Measurements from ENCODE around the gene CFAP141. TPM values are rescaled to one million over a fixed set of nuclear protein-coding genes. Genes with fewer than 3 reads are reported as not detected.
A peak's percentile ranks its signal among the peaks of the same experiment; 100 is the strongest.

The CFAP141 gene
- total and polyA plus RNA-seq, 4 experiments from 2014 or later = not detected

DNA sequence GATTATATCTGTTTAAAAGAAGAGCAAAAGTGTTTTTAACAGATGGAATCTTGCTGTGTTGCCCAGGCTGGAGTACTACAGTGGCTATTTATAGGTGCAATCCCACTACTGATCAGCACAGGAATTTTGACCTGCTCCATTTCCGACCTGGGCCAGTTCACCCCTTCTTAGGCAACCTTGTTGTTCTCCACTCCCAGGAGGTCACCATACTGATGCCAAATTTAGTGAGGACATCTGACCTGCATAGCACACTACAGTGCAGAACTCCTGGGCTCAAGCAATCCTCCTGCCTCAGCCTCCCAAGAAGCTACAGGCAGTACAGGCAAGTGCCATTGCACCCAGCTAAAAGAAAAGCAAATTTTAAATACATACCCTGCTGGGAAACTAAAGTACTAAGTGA lies 39.9 kb downstream of the CFAP141 start:
- intact Hi-C loops (cut with micrococcal nuclease) = no loop called here
- H3K27ac Mint-ChIP-seq = peak overlapping the region in 2 of 7 donors; percentile 22 to 37
- no peak overlapping the region for H3K4me3 Mint-ChIP-seq
- peaks cover 73 to 91% of the 10 kb centered on the region in 2 donors for H3K36me3 Mint-ChIP-seq
- no peaks in the 10 kb centered on the region for H3K27me3 Mint-ChIP-seq
- ChIA-PET CTCF (ENCODE audit: partially characterized antibody) (interaction anchor here (0.7 to 1.0 kb wide), 3 partner anchors 49 to 560 kb away, joined by 3 read pairs; no protein-coding TSS in a partner anchor), POLR2A (ENCODE audit: partially characterized antibody) (interaction anchor here (0.6 to 1.9 kb wide), 2 partner anchors 8 to 103 kb away, joined by 4 to 5 read pairs; no protein-coding TSS in a partner anchor)
- Histone ChIP-seq H3K27me3 (ENCODE audit: insufficient read depth, low read length) (no peaks in the 10 kb centered on the region), H3K27ac (ENCODE audit: low read depth, low read length) (no peak overlapping the region), H3K4me3 (ENCODE audit: low read length in 2 of 2) (no peak overlapping the region), H3K9me3 (ENCODE audit: control insufficient read depth in 1 of 2, low read length in 2 of 2) (no peaks in the 10 kb centered on the region), H3K4me1 (ENCODE audit: insufficient read depth, low read length) (peaks cover 6% of the 10 kb centered on the region), H3K36me3 (ENCODE audit: insufficient read depth, low read length) (peaks cover 82% of the 10 kb centered on the region)
- no peaks in the 10 kb centered on the region for H3K9me3 Mint-ChIP-seq
- DNase-seq = no peak
- peaks cover 5 to 33% (median 22%) of the 10 kb centered on the region in 4 donors for H3K4me1 Mint-ChIP-seq

DNA sequence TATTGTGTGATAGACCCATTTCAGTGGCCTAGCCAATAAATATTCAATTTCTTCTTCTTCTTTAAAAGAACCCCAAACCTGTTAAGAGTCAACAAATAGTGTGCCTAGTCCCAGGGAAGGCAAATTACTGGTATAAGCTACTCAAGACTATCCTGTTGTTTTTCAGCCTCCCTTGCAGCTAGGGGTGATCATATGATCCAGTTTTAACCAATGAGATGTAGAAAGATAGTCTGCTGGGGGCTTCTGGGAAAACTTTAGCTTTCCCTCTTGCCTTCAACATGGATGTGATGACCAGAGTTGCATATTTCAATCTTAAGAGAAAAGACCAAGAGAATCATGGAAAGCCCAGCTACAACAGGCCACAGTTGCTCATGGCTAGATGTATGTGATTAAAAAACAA lies 46.6 kb downstream of the CFAP141 start:
- intact Hi-C loops (cut with micrococcal nuclease) = no loop called here
- ChIA-PET POLR2A (ENCODE audit: partially characterized antibody) (interaction anchor here (1.0 to 6.0 kb wide), 6 partner anchors 11 to 189 kb away, joined by 3 to 71 read pairs (median 6); a partner anchor contains a TSS), CTCF (ENCODE audit: partially characterized antibody) (interaction anchor here (1.0 to 1.1 kb wide), 2 partner anchors 41 to 163 kb away, joined by 3 to 4 read pairs; no protein-coding TSS in a partner anchor)
- no peak for DNase-seq
- Mint-ChIP-seq H3K27ac (peak overlapping the region; percentile 42 to 96 (median 94)), H3K27me3 (no peaks in the 10 kb centered on the region), H3K9me3 (peaks cover 0 to 9% (median 1%) of the 10 kb centered on the region in 8 donors), H3K36me3 (peaks cover 74 to 89% of the 10 kb centered on the region in 2 donors), H3K4me1 (peaks cover 43 to 68% (median 55%) of the 10 kb centered on the region in 4 donors), H3K4me3 (peak overlapping the region in 2 of 8 donors; percentile 84 to 88)
- Histone ChIP-seq H3K4me3 (ENCODE audit: low read length in 2 of 2) (no peak overlapping the region), H3K36me3 (ENCODE audit: insufficient read depth, low read length) (peaks cover 60% of the 10 kb centered on the region), H3K27me3 (ENCODE audit: insufficient read depth, low read length) (no peaks in the 10 kb centered on the region), H3K27ac (ENCODE audit: low read depth, low read length) (peak overlapping the region; percentile 47), H3K4me1 (ENCODE audit: insufficient read depth, low read length) (peaks cover 61% of the 10 kb centered on the region), H3K9me3 (ENCODE audit: control insufficient read depth in 1 of 2, low read length in 2 of 2) (no peaks in the 10 kb centered on the region)

DNA sequence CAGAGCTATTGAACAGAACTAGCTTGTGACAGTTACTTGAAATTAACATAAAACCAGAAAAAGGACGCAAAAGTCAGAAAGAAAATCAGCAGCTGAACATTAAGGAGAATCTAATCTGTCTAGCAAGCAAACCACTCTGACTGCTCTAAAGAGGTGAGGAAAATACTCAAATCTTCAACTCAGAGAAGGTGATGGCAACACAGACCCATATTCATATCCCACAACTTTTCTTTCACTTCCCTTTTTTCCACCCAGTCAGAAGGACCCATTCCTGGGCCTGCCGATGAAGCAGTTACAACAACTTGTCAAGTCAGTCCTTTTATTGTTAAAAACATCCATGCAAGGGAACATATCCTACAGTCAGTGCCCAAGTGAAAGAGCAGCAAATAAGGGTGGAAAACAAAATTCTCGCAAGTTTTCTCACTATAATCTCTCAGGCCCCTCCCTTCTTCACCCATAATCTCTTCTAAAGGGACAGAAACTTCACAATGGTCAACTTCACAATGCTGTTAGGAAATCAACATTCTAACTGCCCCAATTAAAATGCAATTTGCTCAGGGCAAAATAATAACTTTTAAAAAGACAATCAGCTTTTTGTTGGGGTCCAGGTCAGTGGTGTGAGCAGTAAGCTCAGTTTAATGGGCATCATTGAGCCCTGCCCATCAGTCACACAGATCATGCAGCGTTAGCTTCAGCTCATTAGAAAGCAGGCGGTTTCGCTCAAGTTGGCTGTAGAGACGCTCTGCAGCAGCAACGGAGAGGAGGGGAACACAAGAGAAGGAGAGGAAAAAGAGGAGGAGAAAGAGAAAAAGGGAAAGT lies 47.6 kb downstream of the CFAP141 start:
- no peaks in the 10 kb centered on the region for H3K9me3 ChIP-seq (ENCODE audit: control insufficient read depth in 1 of 2, low read length in 2 of 2)
- H3K36me3 ChIP-seq (ENCODE audit: insufficient read depth, low read length) = peaks cover 53% of the 10 kb centered on the region
- peaks cover 0 to 9% (median 1%) of the 10 kb centered on the region in 8 donors for H3K9me3 Mint-ChIP-seq
- H3K4me1 ChIP-seq (ENCODE audit: insufficient read depth, low read length) = peaks cover 66% of the 10 kb centered on the region
- H3K36me3 Mint-ChIP-seq = peaks cover 73 to 89% of the 10 kb centered on the region in 2 donors
- intact Hi-C loops (cut with micrococcal nuclease) = no loop called here
- no peaks in the 10 kb centered on the region for H3K27me3 ChIP-seq (ENCODE audit: insufficient read depth, low read length)
- H3K27ac ChIP-seq (ENCODE audit: low read depth, low read length) = peak overlapping the region; percentile 47
- ChIA-PET POLR2A (ENCODE audit: partially characterized antibody) (interaction anchor here (0.6 to 6.0 kb wide), 17 partner anchors 9 to 1150 kb away, joined by 3 to 71 read pairs (median 4); partner anchors contain the start of genes FDPS, IL6R and RPS27), CTCF (ENCODE audit: partially characterized antibody) (interaction anchor here (1.0 to 1.7 kb wide), 9 partner anchors 12 to 42 kb away, joined by 3 to 6 read pairs (median 3); no protein-coding TSS in a partner anchor)
- H3K4me3 Mint-ChIP-seq = peak overlapping the region; percentile 17 to 88 (median 80)
- no peak for DNase-seq
- peaks cover 49 to 78% (median 65%) of the 10 kb centered on the region in 4 donors for H3K4me1 Mint-ChIP-seq
- H3K4me3 ChIP-seq (ENCODE audit: low read length in 2 of 2) = no peak overlapping the region
- peak overlapping the region; percentile 89 to 96 (median 95) for H3K27ac Mint-ChIP-seq
- H3K27me3 Mint-ChIP-seq = no peaks in the 10 kb centered on the region

DNA sequence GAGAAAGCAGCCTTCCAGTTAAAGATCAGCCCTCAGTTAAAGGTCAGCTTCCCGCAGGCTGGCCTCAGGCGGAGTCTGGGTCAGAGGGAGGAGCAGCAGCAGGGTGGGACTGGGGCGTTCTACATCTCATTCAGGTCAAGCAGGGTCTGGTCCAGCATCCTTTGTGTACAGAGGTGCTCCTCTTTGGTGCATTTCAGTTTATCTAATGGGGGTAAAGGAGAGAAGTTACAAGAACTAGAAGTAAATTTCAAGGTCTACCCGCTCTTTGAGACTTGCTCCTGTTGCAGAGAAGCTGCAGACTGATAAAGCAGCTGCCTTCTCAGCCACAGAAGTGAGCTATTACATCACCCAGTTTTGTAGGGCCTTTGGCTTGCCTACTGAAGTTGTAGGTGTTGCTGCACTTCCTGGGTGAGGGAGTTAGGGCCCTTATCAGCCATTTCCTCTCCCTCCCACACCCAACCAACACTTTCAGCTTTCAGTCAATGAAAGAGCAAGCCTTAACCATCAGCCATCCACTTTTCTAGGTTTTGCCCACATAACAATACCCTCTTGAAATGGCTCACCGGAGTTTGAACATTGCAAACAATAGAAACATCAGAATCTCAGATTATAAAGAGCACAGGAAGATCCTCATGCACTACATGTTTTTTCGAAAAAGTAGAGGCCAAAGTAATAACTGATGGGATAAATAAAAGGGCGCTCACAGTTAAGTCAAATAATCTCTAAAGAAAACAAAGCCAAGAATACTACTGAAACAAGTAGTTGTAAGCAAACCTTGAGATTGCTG lies 48.4 kb downstream of the CFAP141 start:
- H3K36me3 Mint-ChIP-seq = peaks cover 65 to 81% of the 10 kb centered on the region in 2 donors
- H3K4me1 Mint-ChIP-seq = peaks cover 49 to 71% (median 61%) of the 10 kb centered on the region in 4 donors
- H3K4me3 Mint-ChIP-seq = peak overlapping the region; percentile 50 to 88 (median 80)
- Histone ChIP-seq H3K27me3 (ENCODE audit: insufficient read depth, low read length) (no peaks in the 10 kb centered on the region), H3K27ac (ENCODE audit: low read depth, low read length) (peak overlapping the region; percentile 47), H3K4me1 (ENCODE audit: insufficient read depth, low read length) (peaks cover 66% of the 10 kb centered on the region), H3K9me3 (ENCODE audit: control insufficient read depth in 1 of 2, low read length in 2 of 2) (no peaks in the 10 kb centered on the region), H3K4me3 (ENCODE audit: low read length in 2 of 2) (peak overlapping the region in 1 of 2 donors; percentile 6), H3K36me3 (ENCODE audit: insufficient read depth, low read length) (peaks cover 52% of the 10 kb centered on the region)
- ChIA-PET POLR2A (ENCODE audit: partially characterized antibody) (interaction anchor here (0.5 to 6.0 kb wide), 23 partner anchors 8 to 1151 kb away, joined by 3 to 71 read pairs (median 3); partner anchors contain the start of genes FDPS, GATAD2B, IL6R and RPS27), CTCF (ENCODE audit: partially characterized antibody) (interaction anchor here (1.0 to 1.7 kb wide), 8 partner anchors 11 to 41 kb away, joined by 3 to 6 read pairs (median 4); no protein-coding TSS in a partner anchor)
- peak overlapping the region; percentile 89 to 96 (median 95) for H3K27ac Mint-ChIP-seq
- peak; percentile 80 to 91 (median 85) for DNase-seq
- H3K9me3 Mint-ChIP-seq = peaks cover 0 to 9% (median 1%) of the 10 kb centered on the region in 8 donors
- no peaks in the 10 kb centered on the region for H3K27me3 Mint-ChIP-seq
- intact Hi-C loops (cut with micrococcal nuclease) = loop anchor here (1.0 kb wide), 1 partner anchor 25 kb away; no protein-coding TSS in a partner anchor

DNA sequence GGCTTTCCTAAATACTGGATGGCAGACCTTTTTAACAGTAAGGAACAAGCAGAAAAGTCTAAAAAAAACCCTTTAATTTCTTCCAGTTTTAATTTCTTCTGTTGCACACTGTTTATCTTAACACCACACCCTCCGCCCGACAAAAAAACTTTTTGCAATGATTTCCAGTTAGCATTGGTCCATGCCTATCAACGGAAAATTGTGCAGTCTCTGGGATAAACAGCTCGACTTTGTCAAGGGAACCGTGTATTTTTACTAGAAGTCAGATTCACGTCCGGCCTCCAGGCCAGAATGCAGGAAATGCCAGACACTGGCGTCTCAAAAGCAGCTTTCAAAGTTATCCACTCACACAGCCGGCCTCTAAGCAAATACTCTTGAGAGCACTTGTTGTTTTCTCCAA lies 50.9 kb downstream of the CFAP141 start:
- H3K9me3 ChIP-seq (ENCODE audit: control insufficient read depth in 1 of 2, low read length in 2 of 2) = no peaks in the 10 kb centered on the region
- Mint-ChIP-seq H3K27me3 (no peaks in the 10 kb centered on the region), H3K4me1 (peaks cover 45 to 66% (median 58%) of the 10 kb centered on the region in 4 donors), H3K27ac (peak overlapping the region; percentile 79 to 92 (median 89)), H3K9me3 (peaks cover 0 to 9% (median 1%) of the 10 kb centered on the region in 8 donors), H3K4me3 (peak overlapping the region in 2 of 8 donors; percentile 22 to 25), H3K36me3 (peaks cover 47 to 59% of the 10 kb centered on the region in 2 donors)
- peak overlapping the region; percentile 18 for H3K27ac ChIP-seq (ENCODE audit: low read depth, low read length)
- POLR2A ChIA-PET (ENCODE audit: partially characterized antibody) = interaction anchor here (0.5 to 4.4 kb wide), 2 partner anchors 153 to 164 kb away, joined by 4 to 33 read pairs; partner anchors contain the start of gene RPS27
- H3K4me3 ChIP-seq (ENCODE audit: low read length in 2 of 2) = no peak overlapping the region
- intact Hi-C loops (cut with micrococcal nuclease) = no loop called here
- peaks cover 29% of the 10 kb centered on the region for H3K36me3 ChIP-seq (ENCODE audit: insufficient read depth, low read length)
- no peaks in the 10 kb centered on the region for H3K27me3 ChIP-seq (ENCODE audit: insufficient read depth, low read length)
- no peak for DNase-seq
- H3K4me1 ChIP-seq (ENCODE audit: insufficient read depth, low read length) = peaks cover 61% of the 10 kb centered on the region
- CTCF ChIA-PET (ENCODE audit: partially characterized antibody) = interaction anchor here (1.5 kb wide), 1 partner anchor 22 kb away, joined by 5 read pairs; no protein-coding TSS in a partner anchor

DNA sequence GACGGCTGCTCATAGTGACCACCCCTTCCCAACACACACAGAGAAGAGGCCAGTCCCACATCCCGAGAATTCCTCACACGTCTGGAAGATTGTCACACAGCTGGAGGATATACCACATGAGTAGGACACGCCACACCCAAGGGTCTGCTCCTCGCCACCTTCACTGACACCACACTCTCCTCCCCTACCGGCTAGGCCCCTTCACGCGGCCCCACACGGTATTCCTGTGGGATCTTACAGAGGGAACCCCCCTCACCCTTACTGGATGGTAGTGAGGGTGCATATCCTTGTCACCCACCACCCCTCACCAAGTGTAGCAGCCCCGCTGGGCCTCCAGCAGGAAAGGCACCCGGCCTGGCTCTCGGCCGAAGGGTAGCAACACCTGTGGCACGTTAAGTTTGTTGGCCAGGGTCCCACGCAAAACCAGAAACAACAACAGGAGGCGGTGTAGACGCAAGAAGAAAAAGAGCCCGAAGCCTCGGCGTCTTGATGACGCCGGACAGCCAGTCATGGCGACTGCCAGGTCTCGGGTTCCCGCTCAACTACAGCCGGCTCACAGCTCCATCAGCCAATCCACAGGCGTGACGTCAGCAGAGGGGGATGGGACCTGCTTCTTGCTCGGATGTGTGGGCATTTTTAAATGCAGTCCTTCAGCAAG lies 51.5 kb downstream of the CFAP141 start, which contains the start of gene NUP210L:
Gene NUP210L, minus strand, starts transcription at position 540 of the 658 bp plus-strand sequence.
- H3K27ac ChIP-seq (ENCODE audit: low read depth, low read length) = peak within 1 kb of the TSS; percentile 18
- H3K9me3 ChIP-seq (ENCODE audit: control insufficient read depth in 1 of 2, low read length in 2 of 2) = no peaks in the 10 kb centered on the region
- no peak within 1 kb of the TSS for H3K4me3 ChIP-seq (ENCODE audit: low read length in 2 of 2)
- peak within 1 kb of the TSS in 2 of 8 donors; percentile 22 to 25 for H3K4me3 Mint-ChIP-seq
- intact Hi-C loops (cut with micrococcal nuclease) = no loop called here
- ChIA-PET CTCF (ENCODE audit: partially characterized antibody) (no interaction called here), POLR2A (ENCODE audit: partially characterized antibody) (interaction anchor here (0.5 to 4.4 kb wide), 2 partner anchors 152 to 164 kb away, joined by 4 to 33 read pairs; partner anchors contain the start of gene RPS27)
- H3K9me3 Mint-ChIP-seq = peaks cover 0 to 8% (median 0%) of the 10 kb centered on the region in 8 donors
- peaks cover 41 to 54% of the 10 kb centered on the region in 2 donors for H3K36me3 Mint-ChIP-seq
- H3K4me1 ChIP-seq (ENCODE audit: insufficient read depth, low read length) = peaks cover 55% of the 10 kb centered on the region
- peaks cover 42 to 61% (median 54%) of the 10 kb centered on the region in 4 donors for H3K4me1 Mint-ChIP-seq
- no peak for DNase-seq
- no peaks in the 10 kb centered on the region for H3K27me3 Mint-ChIP-seq
- H3K27me3 ChIP-seq (ENCODE audit: insufficient read depth, low read length) = no peaks in the 10 kb centered on the region
- H3K36me3 ChIP-seq (ENCODE audit: insufficient read depth, low read length) = peaks cover 23% of the 10 kb centered on the region
- H3K27ac Mint-ChIP-seq = peak within 1 kb of the TSS; percentile 88 to 94 (median 90)
